ENCODE measurements around the gene BLTP2. TPM values are rescaled to one million over a fixed set of nuclear protein-coding genes. Genes with fewer than 3 reads are reported as not detected.

Gene BLTP2
- total and polyA plus RNA-seq, 10 of the 15 experiments (the other 5 are each of a cell fraction or from before 2014, with no cell fraction given) = 14.2 to 151 (median 78.1) TPM

DNA sequence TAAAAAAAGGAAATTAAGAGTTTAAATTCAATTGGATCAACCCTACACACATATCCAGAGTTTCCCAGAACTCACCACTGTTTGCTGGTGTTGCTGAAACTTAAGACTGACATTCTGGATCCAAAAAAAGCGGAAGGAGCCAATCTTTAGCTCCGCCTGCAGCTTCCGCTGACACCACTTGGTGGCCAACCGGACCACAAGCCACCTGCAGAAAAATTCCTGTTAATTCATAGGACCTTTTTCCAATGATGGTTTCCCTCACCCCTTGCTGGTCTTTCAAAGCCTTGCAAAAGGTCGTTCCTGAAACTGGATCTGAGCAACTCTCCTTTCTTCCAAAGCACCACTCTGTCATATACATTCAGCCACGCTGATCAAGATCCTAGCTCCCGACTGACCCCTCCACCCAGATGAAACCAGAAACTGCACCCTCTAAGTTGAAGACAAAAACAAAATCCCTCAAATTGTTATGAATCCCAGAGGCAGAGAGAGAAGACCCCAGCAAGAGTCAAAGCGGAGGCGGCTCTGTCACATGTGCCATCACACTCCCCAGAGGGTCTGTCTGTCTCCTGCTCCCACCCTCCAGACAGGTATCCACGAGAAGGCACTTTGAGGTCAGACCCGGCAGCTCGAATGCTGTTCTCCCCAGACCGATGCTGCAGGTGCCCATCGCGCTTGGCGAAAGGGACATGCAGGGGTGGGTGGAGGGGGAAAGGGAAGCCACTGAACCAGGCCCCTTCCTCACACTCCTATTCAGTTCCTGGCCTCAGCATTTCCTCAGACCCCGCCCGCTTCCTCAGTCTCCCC lies 773 bp downstream of the BLTP2 start:
- BruUV-seq (replicated peaks) = no TSS peak
- Histone ChIP-seq H3K27ac (ENCODE audit: control insufficient read depth, insufficient read depth) (peak overlapping the region; percentile 85), H4K20me1 (ENCODE audit: control insufficient read depth, insufficient read depth) (no peaks in the 10 kb centered on the region; the same call in 1 of the 2 replicates), H3K36me3 (ENCODE audit: control insufficient read depth in 2 of 2, insufficient read depth in 2 of 2, low read length in 1 of 2) (peaks cover 15 to 34% of the 10 kb centered on the region in 2 experiments), H3K9me3 (replicated peaks; ENCODE audit: control insufficient read depth, insufficient read depth, low read length) (no peaks in the 10 kb centered on the region), H3K27me3 (replicated peaks in 1 of 2; ENCODE audit: control insufficient read depth in 2 of 2, insufficient read depth in 2 of 2, low read length in 1 of 2) (no peaks in the 10 kb centered on the region), H3K79me2 (ENCODE audit: control insufficient read depth, insufficient read depth, low read length) (peaks cover 33% of the 10 kb centered on the region), H2AFZ (ENCODE audit: control insufficient read depth, low read depth, low read length) (peak overlapping the region; percentile 36), H3K4me1 (ENCODE audit: control insufficient read depth, insufficient read depth, low read length) (peaks cover 14% of the 10 kb centered on the region), H3K9ac (ENCODE audit: control insufficient read depth, insufficient read depth, low read length) (peak overlapping the region; percentile 80), H3K4me3 (peak overlapping the region; percentile 85), H3K4me2 (ENCODE audit: control insufficient read depth, insufficient read depth) (peak overlapping the region; percentile 26)
- FAIRE-seq = peak; percentile 86
- DNase-seq (ENCODE audit: low read depth, low spot score) = no peak
- ChIA-PET CTCF (interaction anchor here (0.8 to 7.5 kb wide), 26 partner anchors 8 to 473 kb away, joined by 3 to 84 read pairs (median 4); partner anchors contain the start of genes NEK8, PROCA1, RPL23A and SDF2), SMC1A (ENCODE audit: uncharacterized antibody, unreplicated experiment) (interaction anchor here (0.7 to 2.1 kb wide), 13 partner anchors 10 to 473 kb away, joined by 3 to 15 read pairs (median 3); partner anchors contain the start of genes PHF12, PIGS, PROCA1 and RPL23A), RAD21 (ENCODE audit: unreplicated experiment) (interaction anchor here (0.9 to 2.9 kb wide), 9 partner anchors 18 to 473 kb away, joined by 3 to 22 read pairs (median 5); partner anchors contain the start of genes ALDOC, PIGS, PROCA1 and RPL23A), POLR2A (interaction anchor here (0.5 to 5.4 kb wide), 19 partner anchors 10 to 305 kb away, joined by 3 to 46 read pairs (median 7); partner anchors contain the start of genes ALDOC, NEK8, PIGS and PROCA1)
- 0% methylated on average over 18 of the region's 18 CpGs for WGBS (ENCODE audit: insufficient coverage, insufficient replicate concordance, low lambda C conversion rate, missing lambda C conversion rate)
- intact Hi-C loops (cut with micrococcal nuclease; ENCODE audit: unreplicated experiment) (loop anchor here (2.0 kb wide), 1 partner anchor 45 kb away; the partner anchor contains the start of gene SPAG5), in situ Hi-C loops (cut with MboI) (no loop called here)
- ATAC-seq = peak; percentile 34
- TF ChIP-seq, protein P1, sequence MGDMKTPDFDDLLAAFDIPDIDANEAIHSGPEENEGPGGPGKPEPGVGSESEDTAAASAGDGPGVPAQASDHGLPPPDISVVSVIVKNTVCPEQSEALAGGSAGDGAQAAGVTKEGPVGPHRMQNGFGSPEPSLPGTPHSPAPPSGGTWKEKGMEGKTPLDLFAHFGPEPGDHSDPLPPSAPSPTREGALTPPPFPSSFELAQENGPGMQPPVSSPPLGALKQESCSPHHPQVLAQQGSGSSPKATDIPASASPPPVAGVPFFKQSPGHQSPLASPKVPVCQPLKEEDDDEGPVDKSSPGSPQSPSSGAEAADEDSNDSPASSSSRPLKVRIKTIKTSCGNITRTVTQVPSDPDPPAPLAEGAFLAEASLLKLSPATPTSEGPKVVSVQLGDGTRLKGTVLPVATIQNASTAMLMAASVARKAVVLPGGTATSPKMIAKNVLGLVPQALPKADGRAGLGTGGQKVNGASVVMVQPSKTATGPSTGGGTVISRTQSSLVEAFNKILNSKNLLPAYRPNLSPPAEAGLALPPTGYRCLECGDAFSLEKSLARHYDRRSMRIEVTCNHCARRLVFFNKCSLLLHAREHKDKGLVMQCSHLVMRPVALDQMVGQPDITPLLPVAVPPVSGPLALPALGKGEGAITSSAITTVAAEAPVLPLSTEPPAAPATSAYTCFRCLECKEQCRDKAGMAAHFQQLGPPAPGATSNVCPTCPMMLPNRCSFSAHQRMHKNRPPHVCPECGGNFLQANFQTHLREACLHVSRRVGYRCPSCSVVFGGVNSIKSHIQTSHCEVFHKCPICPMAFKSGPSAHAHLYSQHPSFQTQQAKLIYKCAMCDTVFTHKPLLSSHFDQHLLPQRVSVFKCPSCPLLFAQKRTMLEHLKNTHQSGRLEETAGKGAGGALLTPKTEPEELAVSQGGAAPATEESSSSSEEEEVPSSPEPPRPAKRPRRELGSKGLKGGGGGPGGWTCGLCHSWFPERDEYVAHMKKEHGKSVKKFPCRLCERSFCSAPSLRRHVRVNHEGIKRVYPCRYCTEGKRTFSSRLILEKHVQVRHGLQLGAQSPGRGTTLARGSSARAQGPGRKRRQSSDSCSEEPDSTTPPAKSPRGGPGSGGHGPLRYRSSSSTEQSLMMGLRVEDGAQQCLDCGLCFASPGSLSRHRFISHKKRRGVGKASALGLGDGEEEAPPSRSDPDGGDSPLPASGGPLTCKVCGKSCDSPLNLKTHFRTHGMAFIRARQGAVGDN (IDR thresholded peaks at IDR 0.05) = no peak
- TF ChIP-seq, protein P2, sequence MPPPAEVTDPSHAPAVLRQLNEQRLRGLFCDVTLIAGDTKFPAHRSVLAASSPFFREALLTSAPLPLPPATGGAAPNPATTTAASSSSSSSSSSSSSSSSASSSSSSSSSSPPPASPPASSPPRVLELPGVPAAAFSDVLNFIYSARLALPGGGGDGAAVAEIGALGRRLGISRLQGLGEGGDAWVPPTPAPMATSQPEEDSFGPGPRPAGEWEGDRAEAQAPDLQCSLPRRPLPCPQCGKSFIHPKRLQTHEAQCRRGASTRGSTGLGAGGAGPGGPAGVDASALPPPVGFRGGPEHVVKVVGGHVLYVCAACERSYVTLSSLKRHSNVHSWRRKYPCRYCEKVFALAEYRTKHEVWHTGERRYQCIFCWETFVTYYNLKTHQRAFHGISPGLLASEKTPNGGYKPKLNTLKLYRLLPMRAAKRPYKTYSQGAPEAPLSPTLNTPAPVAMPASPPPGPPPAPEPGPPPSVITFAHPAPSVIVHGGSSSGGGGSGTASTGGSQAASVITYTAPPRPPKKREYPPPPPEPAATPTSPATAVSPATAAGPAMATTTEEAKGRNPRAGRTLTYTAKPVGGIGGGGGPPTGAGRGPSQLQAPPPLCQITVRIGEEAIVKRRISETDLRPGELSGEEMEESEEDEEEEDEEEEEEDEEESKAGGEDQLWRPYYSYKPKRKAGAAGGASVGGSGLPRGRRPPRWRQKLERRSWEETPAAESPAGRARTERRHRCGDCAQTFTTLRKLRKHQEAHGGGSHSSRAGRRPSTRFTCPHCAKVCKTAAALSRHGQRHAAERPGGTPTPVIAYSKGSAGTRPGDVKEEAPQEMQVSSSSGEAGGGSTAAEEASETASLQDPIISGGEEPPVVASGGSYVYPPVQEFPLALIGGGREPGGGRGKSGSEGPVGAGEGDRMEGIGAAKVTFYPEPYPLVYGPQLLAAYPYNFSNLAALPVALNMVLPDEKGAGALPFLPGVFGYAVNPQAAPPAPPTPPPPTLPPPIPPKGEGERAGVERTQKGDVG (CRISPR knock-in tag; IDR thresholded peaks at IDR 0.05) = no peak
- TF ChIP-seq, protein P3, sequence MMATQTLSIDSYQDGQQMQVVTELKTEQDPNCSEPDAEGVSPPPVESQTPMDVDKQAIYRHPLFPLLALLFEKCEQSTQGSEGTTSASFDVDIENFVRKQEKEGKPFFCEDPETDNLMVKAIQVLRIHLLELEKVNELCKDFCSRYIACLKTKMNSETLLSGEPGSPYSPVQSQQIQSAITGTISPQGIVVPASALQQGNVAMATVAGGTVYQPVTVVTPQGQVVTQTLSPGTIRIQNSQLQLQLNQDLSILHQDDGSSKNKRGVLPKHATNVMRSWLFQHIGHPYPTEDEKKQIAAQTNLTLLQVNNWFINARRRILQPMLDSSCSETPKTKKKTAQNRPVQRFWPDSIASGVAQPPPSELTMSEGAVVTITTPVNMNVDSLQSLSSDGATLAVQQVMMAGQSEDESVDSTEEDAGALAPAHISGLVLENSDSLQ (IDR thresholded peaks at IDR 0.05) = peak; percentile 77
- TF ChIP-seq, protein P4, sequence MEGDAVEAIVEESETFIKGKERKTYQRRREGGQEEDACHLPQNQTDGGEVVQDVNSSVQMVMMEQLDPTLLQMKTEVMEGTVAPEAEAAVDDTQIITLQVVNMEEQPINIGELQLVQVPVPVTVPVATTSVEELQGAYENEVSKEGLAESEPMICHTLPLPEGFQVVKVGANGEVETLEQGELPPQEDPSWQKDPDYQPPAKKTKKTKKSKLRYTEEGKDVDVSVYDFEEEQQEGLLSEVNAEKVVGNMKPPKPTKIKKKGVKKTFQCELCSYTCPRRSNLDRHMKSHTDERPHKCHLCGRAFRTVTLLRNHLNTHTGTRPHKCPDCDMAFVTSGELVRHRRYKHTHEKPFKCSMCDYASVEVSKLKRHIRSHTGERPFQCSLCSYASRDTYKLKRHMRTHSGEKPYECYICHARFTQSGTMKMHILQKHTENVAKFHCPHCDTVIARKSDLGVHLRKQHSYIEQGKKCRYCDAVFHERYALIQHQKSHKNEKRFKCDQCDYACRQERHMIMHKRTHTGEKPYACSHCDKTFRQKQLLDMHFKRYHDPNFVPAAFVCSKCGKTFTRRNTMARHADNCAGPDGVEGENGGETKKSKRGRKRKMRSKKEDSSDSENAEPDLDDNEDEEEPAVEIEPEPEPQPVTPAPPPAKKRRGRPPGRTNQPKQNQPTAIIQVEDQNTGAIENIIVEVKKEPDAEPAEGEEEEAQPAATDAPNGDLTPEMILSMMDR (IDR thresholded peaks at IDR 0.05 in 2 of 3, conservative IDR thresholded peaks at IDR 0.05 in 1 of 3; ENCODE audit: control insufficient read depth in 2 of 3, extremely low read depth in 1 of 3, insufficient read depth in 1 of 3, low read depth in 3 of 3, low read length in 3 of 3) = peak; percentile 37 to 59 (median 56)
- 0 out of 2 replicates have a peak, but pooled peaks have one; percentile 16 for TF ChIP-seq RAD21 (IDR thresholded peaks at IDR 0.05; ENCODE audit: insufficient read depth, low read depth, low read length)
- no peak for TF ChIP-seq NBN (IDR thresholded peaks at IDR 0.05)
- no peak for TF ChIP-seq PML (IDR thresholded peaks at IDR 0.05; ENCODE audit: low read length)
- TF ChIP-seq, protein P5, sequence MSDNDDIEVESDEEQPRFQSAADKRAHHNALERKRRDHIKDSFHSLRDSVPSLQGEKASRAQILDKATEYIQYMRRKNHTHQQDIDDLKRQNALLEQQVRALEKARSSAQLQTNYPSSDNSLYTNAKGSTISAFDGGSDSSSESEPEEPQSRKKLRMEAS (IDR thresholded peaks at IDR 0.05; ENCODE audit: low read depth, low read length) = no peak
